Measurements from ENCODE around the gene CYB5D1.
"Not testable (repeated sequence)": the region's sequence is repeated elsewhere in the genome, so short reads cannot be mapped to it uniquely, and the experiment has no call there.

CYB5D1 gene

GRCh38 chr17:7857713-7858521 is at the start of gene CYB5D1:
Gene CYB5D1, plus strand, starts transcription at chr17:7858003. Its CDS starts 132 bp downstream, at chr17:7858135.
- DNase-seq, result peak; percentile 92 to 94

- DNase-seq, result no peak
Measured at GRCh38 chr17:7809086-7809790, 48.6 kb upstream of the CYB5D1 start.

GRCh38 chr17:7809791-7810343 is 47.9 kb upstream of the CYB5D1 start:
- DNase-seq, result not testable (repeated sequence)

- DNase-seq, result no peak
Measured at GRCh38 chr17:7811251-7811650, 46.6 kb upstream of the CYB5D1 start.

GRCh38 chr17:7814969-7815368 is 42.8 kb upstream of the CYB5D1 start:
- no peak for DNase-seq

- no peak for DNase-seq
Measured at GRCh38 chr17:7816926-7817642, 40.7 kb upstream of the CYB5D1 start.

GRCh38 chr17:7817643-7817964 is 40.2 kb upstream of the CYB5D1 start:
- no peak for DNase-seq

- no peak for DNase-seq
Measured at GRCh38 chr17:7818026-7818425, 39.8 kb upstream of the CYB5D1 start.

GRCh38 chr17:7818746-7819645 is 38.8 kb upstream of the CYB5D1 start:
- DNase-seq, result no peak

- no peak for DNase-seq
Measured at GRCh38 chr17:7820231-7820630, 37.6 kb upstream of the CYB5D1 start.

- no peak for DNase-seq
Measured at GRCh38 chr17:7822126-7822525, 35.7 kb upstream of the CYB5D1 start.

- no peak for DNase-seq
Measured at GRCh38 chr17:7823581-7824001, 34.2 kb upstream of the CYB5D1 start.

GRCh38 chr17:7824021-7824924 is 33.5 kb upstream of the CYB5D1 start:
- DNase-seq, result no peak

- no peak for DNase-seq
Measured at GRCh38 chr17:7825206-7825990, 32.4 kb upstream of the CYB5D1 start.

GRCh38 chr17:7830616-7831015 is 27.2 kb upstream of the CYB5D1 start:
- no peak for DNase-seq

GRCh38 chr17:7831233-7831632 is 26.6 kb upstream of the CYB5D1 start:
- DNase-seq, result no peak

GRCh38 chr17:7832431-7832830 is 25.4 kb upstream of the CYB5D1 start:
- DNase-seq, result no peak

GRCh38 chr17:7833011-7833794 is 24.6 kb upstream of the CYB5D1 start:
- DNase-seq, result no peak

GRCh38 chr17:7833795-7834541 is 23.8 kb upstream of the CYB5D1 start, which contains the start of gene KDM6B:
Gene KDM6B, plus strand, starts transcription at chr17:7834217. Its CDS starts 11,338 bp downstream, at chr17:7845555.
- DNase-seq, result peak; percentile 88 to 92

Measured in CD4-positive, alpha-beta T cell treated with Interleukin-1 beta for 1 hour (primary cell).